Ovary (tissue), 3 donors: Measurements from ENCODE around the gene KCNQ5.

Experiments used
- EP300 ChIP-seq: sonication (generic); formaldehyde crosslinking; IDR thresholded peaks from one replicate; pipeline ENCODE4 v1.6.1; 2017; ENCODE audit warnings: antibody characterized with exemption
- POLR2A ChIP-seq: fragments of 450-650 bp; IDR thresholded peaks from one replicate; pipeline ENCODE4 v1.6.1; 2017; ENCODE audit warnings: antibody characterized with exemption, mild to moderate bottlenecking, moderate library complexity
- TF ChIP-seq, protein P1 (sequence below), 3 donors: fragments of 450-650 bp in 2 of 3; fragments of 200-600 bp in 1 of 3; IDR thresholded peaks; one replicate each; pipeline versions ENCODE4 v1.5.1 to v1.8.0; 2016 to 2022; ENCODE audit warnings: antibody characterized with exemption in 3 of 3, mild to moderate bottlenecking in 1 of 3
- donor health status: DM: no; HTN: no; CAD: no.

DNA sequence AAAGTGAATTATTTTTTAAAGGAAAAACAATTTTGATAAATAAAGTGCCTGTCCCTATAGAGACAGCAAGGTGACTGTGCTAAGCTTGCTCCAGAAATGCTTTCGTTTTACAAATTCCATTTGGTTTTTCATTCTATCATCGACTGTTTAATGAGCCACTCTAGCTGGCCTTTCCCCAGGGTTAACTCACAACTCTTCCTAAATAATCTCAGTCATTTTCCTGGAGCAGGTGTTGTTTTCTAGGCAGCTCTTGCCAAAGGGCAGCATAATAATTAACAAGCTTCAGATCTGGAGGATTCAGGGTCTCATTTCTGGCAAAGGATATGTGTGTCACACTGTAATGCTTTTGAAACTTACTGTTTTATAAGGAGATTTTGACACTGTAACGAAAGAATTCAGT, 419.2 kb downstream of the KCNQ5 start:
- TF ChIP-seq, protein P1, sequence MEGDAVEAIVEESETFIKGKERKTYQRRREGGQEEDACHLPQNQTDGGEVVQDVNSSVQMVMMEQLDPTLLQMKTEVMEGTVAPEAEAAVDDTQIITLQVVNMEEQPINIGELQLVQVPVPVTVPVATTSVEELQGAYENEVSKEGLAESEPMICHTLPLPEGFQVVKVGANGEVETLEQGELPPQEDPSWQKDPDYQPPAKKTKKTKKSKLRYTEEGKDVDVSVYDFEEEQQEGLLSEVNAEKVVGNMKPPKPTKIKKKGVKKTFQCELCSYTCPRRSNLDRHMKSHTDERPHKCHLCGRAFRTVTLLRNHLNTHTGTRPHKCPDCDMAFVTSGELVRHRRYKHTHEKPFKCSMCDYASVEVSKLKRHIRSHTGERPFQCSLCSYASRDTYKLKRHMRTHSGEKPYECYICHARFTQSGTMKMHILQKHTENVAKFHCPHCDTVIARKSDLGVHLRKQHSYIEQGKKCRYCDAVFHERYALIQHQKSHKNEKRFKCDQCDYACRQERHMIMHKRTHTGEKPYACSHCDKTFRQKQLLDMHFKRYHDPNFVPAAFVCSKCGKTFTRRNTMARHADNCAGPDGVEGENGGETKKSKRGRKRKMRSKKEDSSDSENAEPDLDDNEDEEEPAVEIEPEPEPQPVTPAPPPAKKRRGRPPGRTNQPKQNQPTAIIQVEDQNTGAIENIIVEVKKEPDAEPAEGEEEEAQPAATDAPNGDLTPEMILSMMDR (IDR thresholded peaks at IDR 0.05), result no peak
- TF ChIP-seq POLR2A (no peak), EP300 (no peak)
